Breast epithelium (tissue), 4 donors: ENCODE data around the gene DXO. TPM values are rescaled to one million over a fixed set of nuclear protein-coding genes. Genes with fewer than 3 reads are reported as not detected.

ENCODE experiments used
- DNase-seq, 2 donors: peaks; one replicate each; pipeline ENCODE4 v3.0.0-alpha.2; 2019; ENCODE audit warnings: low spot score in 2 of 2
- H3K27ac ChIP-seq, 2 donors: fragments of 200-600 bp; sonication (generic) in 1 of 2; one replicate each; pipeline ENCODE4 v1.5.1; 2016 to 2019; ENCODE audit warnings: mild to moderate bottlenecking in 1 of 2
- H3K27me3 ChIP-seq, 2 donors: fragments of 200-600 bp; sonication (generic) in 1 of 2; one replicate each; pipeline versions ENCODE4 v1.5.1 to v1.6.0; 2017 to 2019; ENCODE audit warnings: control low read depth in 1 of 2, mild to moderate bottlenecking in 1 of 2
- H3K36me3 ChIP-seq: fragments of 200-600 bp; one replicate; pipeline ENCODE4 v1.5.1; 2019
- H3K4me1 ChIP-seq, 2 donors: fragments of 200-600 bp; sonication (generic); one replicate each; pipeline ENCODE4 v1.5.1; 2016 to 2019; ENCODE audit warnings: control low read depth in 1 of 2
- H3K4me3 ChIP-seq, 3 donors: fragments of 200-600 bp; sonication (generic); 1 replicate in 2 of 3; 2 replicates in 1 of 3; pipeline ENCODE4 v1.5.1; 2016 to 2019; ENCODE audit warnings: mild to moderate bottlenecking in 3 of 3, moderate library complexity in 2 of 3
- H3K9me3 ChIP-seq, 2 donors: fragments of 200-600 bp; sonication (generic) in 1 of 2; one replicate each; pipeline ENCODE4 v1.5.1; 2016 to 2019; ENCODE audit warnings: control low read depth in 1 of 2
- POLR2A ChIP-seq: fragments of 450-650 bp; IDR thresholded peaks from one replicate; pipeline ENCODE4 v1.6.1; 2016; ENCODE audit warnings: antibody characterized with exemption, mild to moderate bottlenecking, moderate library complexity
- POLR2AphosphoS5 ChIP-seq, 3 donors: sonication (generic); formaldehyde crosslinking; IDR thresholded peaks; one replicate each; pipeline ENCODE4 v1.6.1; 2017; ENCODE audit warnings: antibody characterized with exemption in 3 of 3
- intact Hi-C: fragments of 100-400 bp; cut with DNase I; formaldehyde crosslinking; loops from one replicate; pipeline ENCODE4 v1.15.1; 2023; ENCODE audit warnings: low total_unique reads
- total RNA-seq, 3 donors: library from RNA; depleted of rRNA; stranded (reverse); fragments of >200 nt; gene quantifications; one replicate each; pipeline ENCODE4 v1.1.0, GENCODE V29; 2016
- TF ChIP-seq, protein P1 (sequence below), 3 donors: fragments of 450-650 bp; IDR thresholded peaks; one replicate each; pipeline ENCODE4 v1.5.1; 2016 to 2017; ENCODE audit warnings: antibody characterized with exemption in 3 of 3, mild to moderate bottlenecking in 3 of 3, moderate library complexity in 3 of 3

The DXO gene
- total RNA-seq, 3 donors from 2014 or later, result 12.0 to 28.4 (median 22.0) TPM

GRCh38 chr6:31963921-31964320, 8.0 kb downstream of the DXO start:
- no peak for TF ChIP-seq POLR2AphosphoS5 (IDR thresholded peaks at IDR 0.05)
- TF ChIP-seq POLR2A, result no peak
- TF ChIP-seq, protein P1, sequence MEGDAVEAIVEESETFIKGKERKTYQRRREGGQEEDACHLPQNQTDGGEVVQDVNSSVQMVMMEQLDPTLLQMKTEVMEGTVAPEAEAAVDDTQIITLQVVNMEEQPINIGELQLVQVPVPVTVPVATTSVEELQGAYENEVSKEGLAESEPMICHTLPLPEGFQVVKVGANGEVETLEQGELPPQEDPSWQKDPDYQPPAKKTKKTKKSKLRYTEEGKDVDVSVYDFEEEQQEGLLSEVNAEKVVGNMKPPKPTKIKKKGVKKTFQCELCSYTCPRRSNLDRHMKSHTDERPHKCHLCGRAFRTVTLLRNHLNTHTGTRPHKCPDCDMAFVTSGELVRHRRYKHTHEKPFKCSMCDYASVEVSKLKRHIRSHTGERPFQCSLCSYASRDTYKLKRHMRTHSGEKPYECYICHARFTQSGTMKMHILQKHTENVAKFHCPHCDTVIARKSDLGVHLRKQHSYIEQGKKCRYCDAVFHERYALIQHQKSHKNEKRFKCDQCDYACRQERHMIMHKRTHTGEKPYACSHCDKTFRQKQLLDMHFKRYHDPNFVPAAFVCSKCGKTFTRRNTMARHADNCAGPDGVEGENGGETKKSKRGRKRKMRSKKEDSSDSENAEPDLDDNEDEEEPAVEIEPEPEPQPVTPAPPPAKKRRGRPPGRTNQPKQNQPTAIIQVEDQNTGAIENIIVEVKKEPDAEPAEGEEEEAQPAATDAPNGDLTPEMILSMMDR (IDR thresholded peaks at IDR 0.05), result no peak
- DNase-seq, result no peak
- H3K27ac ChIP-seq, result no peak overlapping the region
- no peaks in the 10 kb centered on the region for H3K27me3 ChIP-seq
- H3K4me1 ChIP-seq, result no peaks in the 10 kb centered on the region
- intact Hi-C loops, result no loop called here
- no peak overlapping the region for H3K4me3 ChIP-seq
- no peaks in the 10 kb centered on the region for H3K36me3 ChIP-seq
- no peaks in the 10 kb centered on the region for H3K9me3 ChIP-seq

GRCh38 chr6:31961616-31962015, 10.3 kb downstream of the DXO start:
- Histone ChIP-seq H3K4me3 (no peak overlapping the region), H3K9me3 (no peaks in the 10 kb centered on the region), H3K27me3 (no peaks in the 10 kb centered on the region), H3K36me3 (no peaks in the 10 kb centered on the region), H3K4me1 (peaks cover 0 to 7% of the 10 kb centered on the region in 2 donors), H3K27ac (no peak overlapping the region)
- DNase-seq, result no peak
- no peak for TF ChIP-seq POLR2A
- TF ChIP-seq, protein P1 (IDR thresholded peaks at IDR 0.05), result no peak
- no peak for TF ChIP-seq POLR2AphosphoS5 (IDR thresholded peaks at IDR 0.05)
- intact Hi-C loops, result no loop called here

GRCh38 chr6:31958741-31959739, 12.9 kb downstream of the DXO start, which contains the start of the genes NELFE and SKIC2:
Gene NELFE, minus strand, starts transcription at chr6:31958971. Its CDS starts 525 bp downstream, at chr6:31958446.
Gene SKIC2, plus strand, starts transcription at chr6:31959175. Its CDS starts 18 bp downstream, at chr6:31959193.
- TF ChIP-seq, protein P1 (IDR thresholded peaks at IDR 0.05), result peak in 1 of 3 donors; percentile 4
- peak; percentile 92 to 95 (median 94) for TF ChIP-seq POLR2AphosphoS5 (IDR thresholded peaks at IDR 0.05)
- TF ChIP-seq POLR2A, result peak; percentile 56
- peak within 1 kb of the TSS; percentile 78 to 94 (median 83) for H3K4me3 ChIP-seq
- intact Hi-C loops, result loop anchor here (10.0 kb wide), 1 partner anchor 264 kb away; no protein-coding TSS in a partner anchor
- no peaks in the 10 kb centered on the region for H3K36me3 ChIP-seq
- no peaks in the 10 kb centered on the region for H3K27me3 ChIP-seq
- H3K9me3 ChIP-seq, result no peaks in the 10 kb centered on the region
- DNase-seq, result peak; percentile 97 to 98
- H3K4me1 ChIP-seq, result peaks cover 0 to 7% of the 10 kb centered on the region in 2 donors
- peak within 1 kb of the TSS; percentile 87 to 94 for H3K27ac ChIP-seq

- peak overlapping the region; percentile 87 to 94 for H3K27ac ChIP-seq
- no peak for DNase-seq
- TF ChIP-seq POLR2AphosphoS5 (IDR thresholded peaks at IDR 0.05) (no peak), POLR2A (no peak)
- TF ChIP-seq, protein P1 (IDR thresholded peaks at IDR 0.05), result no peak
- intact Hi-C loops, result loop anchor here (10.0 kb wide), 1 partner anchor 264 kb away; no protein-coding TSS in a partner anchor
- no peaks in the 10 kb centered on the region for H3K9me3 ChIP-seq
- H3K4me3 ChIP-seq, result peak overlapping the region; percentile 78 to 94 (median 83)
- H3K4me1 ChIP-seq, result peaks cover 0 to 7% of the 10 kb centered on the region in 2 donors
- H3K27me3 ChIP-seq, result no peaks in the 10 kb centered on the region
- H3K36me3 ChIP-seq, result no peaks in the 10 kb centered on the region
Observed at GRCh38 chr6:31958412-31958740, 13.6 kb downstream of the DXO start.

DNA sequence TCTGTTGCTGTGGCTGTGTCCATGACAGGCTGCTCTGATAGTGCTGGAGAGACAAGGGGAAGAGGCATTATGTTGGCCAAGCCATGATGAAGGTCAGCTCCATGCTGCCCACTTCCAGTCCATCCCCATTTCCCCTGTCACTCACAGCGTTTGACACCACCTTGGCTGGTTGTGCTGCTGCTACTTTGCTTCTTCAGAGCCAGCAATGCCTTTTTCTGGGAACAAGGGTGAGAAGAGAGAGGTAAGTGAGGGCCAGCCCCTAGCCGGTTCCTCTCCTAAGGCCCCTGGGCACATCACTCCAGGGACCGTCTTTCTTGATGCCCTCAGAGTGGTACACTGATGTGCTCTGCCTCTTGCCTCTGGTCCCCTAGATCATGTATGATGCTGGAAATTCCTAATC, 15.1 kb downstream of the DXO start:
- TF ChIP-seq POLR2A (no peak), POLR2AphosphoS5 (IDR thresholded peaks at IDR 0.05) (no peak)
- TF ChIP-seq, protein P1 (IDR thresholded peaks at IDR 0.05), result no peak
- Histone ChIP-seq H3K27ac (no peak overlapping the region), H3K9me3 (no peaks in the 10 kb centered on the region), H3K27me3 (no peaks in the 10 kb centered on the region), H3K4me3 (no peak overlapping the region), H3K36me3 (no peaks in the 10 kb centered on the region), H3K4me1 (peaks cover 0 to 7% of the 10 kb centered on the region in 2 donors)
- intact Hi-C loops, result loop anchor here (10.0 kb wide), 1 partner anchor 262 kb away; no protein-coding TSS in a partner anchor
- no peak for DNase-seq
